ENCODE results near the gene TENM3.

Gene TENM3

GRCh38 chr4:182683661-182684060, 440.5 kb downstream of the TENM3 start:
- TF ChIP-seq CTCF (IDR thresholded peaks at IDR 0.05; ENCODE audit: control extremely low read depth, extremely low read depth, low read depth, missing control alignments) = no peak
- ChIA-PET CTCF (interaction anchor here (1.1 kb wide), 1 partner anchor 55 kb away, joined by 3 read pairs; no protein-coding TSS in a partner anchor), POLR2A (no interaction called here)
- DNase-seq (ENCODE audit: extremely low spot score) = no peak

- POLR2A ChIA-PET = no interaction called here
- CTCF ChIA-PET = no interaction called here
- no peak for TF ChIP-seq CTCF (IDR thresholded peaks at IDR 0.05; ENCODE audit: control extremely low read depth, extremely low read depth, low read depth, missing control alignments)
- DNase-seq (ENCODE audit: extremely low spot score) = no peak
Observed at GRCh38 chr4:182684796-182685195, 441.6 kb downstream of the TENM3 start.

GRCh38 chr4:182688081-182688480, 444.9 kb downstream of the TENM3 start:
- CTCF ChIA-PET = interaction anchor here (1.1 to 1.4 kb wide), 2 partner anchors 13 to 237 kb away, joined by 3 read pairs; no protein-coding TSS in a partner anchor

GRCh38 chr4:182694551-182694950, 451.3 kb downstream of the TENM3 start:
- TF ChIP-seq CTCF (IDR thresholded peaks at IDR 0.05; ENCODE audit: control extremely low read depth, extremely low read depth, low read depth, missing control alignments) = no peak
- POLR2A ChIA-PET = no interaction called here
- CTCF ChIA-PET = interaction anchor here (1.1 kb wide), 1 partner anchor 22 kb away, joined by 3 read pairs; no protein-coding TSS in a partner anchor
- DNase-seq (ENCODE audit: extremely low spot score) = no peak

More at GRCh38 chr4:182688081-182688480, 444.9 kb downstream of the TENM3 start:
- DNase-seq (ENCODE audit: extremely low spot score) = no peak
- TF ChIP-seq CTCF (IDR thresholded peaks at IDR 0.05; ENCODE audit: control extremely low read depth, extremely low read depth, low read depth, missing control alignments) = no peak
- POLR2A ChIA-PET = no interaction called here

- CTCF ChIA-PET = interaction anchor here (1.1 kb wide), 2 partner anchors 10 to 22 kb away, joined by 3 read pairs; no protein-coding TSS in a partner anchor
- POLR2A ChIA-PET = no interaction called here
- DNase-seq (ENCODE audit: extremely low spot score) = no peak
- no peak for TF ChIP-seq CTCF (IDR thresholded peaks at IDR 0.05; ENCODE audit: control extremely low read depth, extremely low read depth, low read depth, missing control alignments)
Observed at GRCh38 chr4:182695009-182695408, 451.8 kb downstream of the TENM3 start.

- no peak for DNase-seq (ENCODE audit: extremely low spot score)
- CTCF ChIA-PET = interaction anchor here (1.1 kb wide), 2 partner anchors 10 to 21 kb away, joined by 3 read pairs; no protein-coding TSS in a partner anchor
- POLR2A ChIA-PET = no interaction called here
- TF ChIP-seq CTCF (IDR thresholded peaks at IDR 0.05; ENCODE audit: control extremely low read depth, extremely low read depth, low read depth, missing control alignments) = no peak
Observed at GRCh38 chr4:182695842-182696241, 452.6 kb downstream of the TENM3 start.

All from GM10248 (cell line).